Right lobe of liver (tissue), 4 donors: Measurements from ENCODE around the gene KBTBD12.

ENCODE experiments used
- POLR2A ChIP-seq: fragments of 450-650 bp; IDR thresholded peaks from one replicate; pipeline ENCODE4 v1.6.1; 2017; ENCODE audit warnings: antibody characterized with exemption, mild to moderate bottlenecking
- TF ChIP-seq, protein P1 (sequence below), 4 donors: fragments of 200-600 bp in 3 of 4; fragments of 450-650 bp in 1 of 4; IDR thresholded peaks; one replicate each; pipeline versions ENCODE4 v1.5.1 to v1.8.0; 2016 to 2022; ENCODE audit warnings: antibody characterized with exemption in 4 of 4, mild to moderate bottlenecking in 2 of 4
- donor health status: DM: no; HTN: no; CAD: no.
- donor health status: DM: no; HTN: no; CAD: no.
- donor health status: DM: no; HTN: yes; CAD: no.

DNA sequence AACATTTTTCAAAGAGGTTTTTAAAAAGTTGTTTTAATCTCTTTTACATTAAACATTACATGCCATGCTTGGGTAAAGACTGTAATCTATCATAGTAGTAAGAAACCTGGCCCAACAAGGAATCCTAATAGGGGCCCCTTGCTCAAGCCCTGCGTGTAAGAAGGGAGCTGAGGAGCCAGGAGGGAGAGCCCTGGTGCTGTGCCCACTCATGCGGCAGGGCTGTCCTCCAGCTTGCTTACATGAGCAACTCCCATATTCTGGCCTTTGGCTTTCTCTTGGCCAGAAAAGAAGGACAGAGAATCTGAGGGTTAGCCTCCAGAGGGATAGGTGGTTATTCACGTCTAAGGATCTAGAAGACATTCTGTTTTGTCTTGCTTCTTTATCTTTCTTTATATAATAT lies 49.8 kb downstream of the KBTBD12 start:
- no peak for TF ChIP-seq POLR2A
- TF ChIP-seq, protein P1, sequence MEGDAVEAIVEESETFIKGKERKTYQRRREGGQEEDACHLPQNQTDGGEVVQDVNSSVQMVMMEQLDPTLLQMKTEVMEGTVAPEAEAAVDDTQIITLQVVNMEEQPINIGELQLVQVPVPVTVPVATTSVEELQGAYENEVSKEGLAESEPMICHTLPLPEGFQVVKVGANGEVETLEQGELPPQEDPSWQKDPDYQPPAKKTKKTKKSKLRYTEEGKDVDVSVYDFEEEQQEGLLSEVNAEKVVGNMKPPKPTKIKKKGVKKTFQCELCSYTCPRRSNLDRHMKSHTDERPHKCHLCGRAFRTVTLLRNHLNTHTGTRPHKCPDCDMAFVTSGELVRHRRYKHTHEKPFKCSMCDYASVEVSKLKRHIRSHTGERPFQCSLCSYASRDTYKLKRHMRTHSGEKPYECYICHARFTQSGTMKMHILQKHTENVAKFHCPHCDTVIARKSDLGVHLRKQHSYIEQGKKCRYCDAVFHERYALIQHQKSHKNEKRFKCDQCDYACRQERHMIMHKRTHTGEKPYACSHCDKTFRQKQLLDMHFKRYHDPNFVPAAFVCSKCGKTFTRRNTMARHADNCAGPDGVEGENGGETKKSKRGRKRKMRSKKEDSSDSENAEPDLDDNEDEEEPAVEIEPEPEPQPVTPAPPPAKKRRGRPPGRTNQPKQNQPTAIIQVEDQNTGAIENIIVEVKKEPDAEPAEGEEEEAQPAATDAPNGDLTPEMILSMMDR (IDR thresholded peaks at IDR 0.05): no peak
